GM18526 (cell line): ENCODE results near the gene KIF6.

Source experiments
- POLR2A ChIP-seq: IDR thresholded peaks from 3 replicates; pipeline ENCODE4 v1.6.1; 2011; ENCODE audit not compliant: insufficient read length; ENCODE audit errors: extremely low read depth

The KIF6 gene

DNA sequence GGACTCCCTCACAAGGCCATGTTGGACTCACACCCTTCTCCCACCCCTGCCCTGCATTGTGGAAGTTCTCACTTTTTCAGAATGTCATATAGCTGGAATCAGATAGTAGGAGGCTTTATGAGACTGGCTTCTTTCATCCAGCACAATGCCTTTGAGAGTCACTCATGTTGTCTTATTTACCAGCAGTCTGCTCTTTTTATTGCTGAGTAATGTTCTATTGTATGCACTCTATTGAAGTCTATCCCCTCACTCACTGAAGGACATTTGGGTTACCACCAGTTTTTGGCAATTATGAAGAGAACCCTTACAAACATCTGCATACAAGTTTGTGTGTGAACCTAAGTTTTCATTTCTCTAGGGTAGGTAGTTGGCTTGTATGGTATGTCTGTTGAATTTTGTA lies 321.9 kb downstream of the KIF6 start:
- no peak for TF ChIP-seq POLR2A

GRCh38 chr6:39402239-39402751 lies 322.9 kb downstream of the KIF6 start:
- TF ChIP-seq POLR2A, result no peak

- TF ChIP-seq POLR2A, result no peak
These were observed 323.8 kb downstream of the KIF6 start for GRCh38 chr6:39401376-39401775.

DNA sequence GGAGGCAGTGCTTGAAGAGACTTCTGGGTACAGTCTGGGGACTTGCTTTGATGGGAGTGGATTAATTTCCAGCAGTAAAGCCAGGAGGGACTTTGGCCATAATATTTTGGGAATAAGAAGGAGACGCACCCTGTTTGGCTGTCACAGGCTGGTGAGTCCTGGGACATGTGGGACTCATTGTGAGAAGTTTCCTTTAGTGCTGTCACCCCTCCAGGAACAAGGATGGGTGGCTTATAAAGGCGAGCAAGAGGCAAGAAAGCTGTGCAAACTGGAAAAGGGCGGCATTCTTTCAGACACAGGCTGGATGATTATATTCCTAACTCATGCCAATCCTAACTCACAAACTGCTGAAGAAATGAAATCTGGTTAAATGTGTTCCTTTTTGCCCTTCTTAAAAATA lies 325.2 kb downstream of the KIF6 start:
- no peak for TF ChIP-seq POLR2A

GRCh38 chr6:39396854-39397253 lies 328.4 kb downstream of the KIF6 start:
- TF ChIP-seq POLR2A, result no peak

DNA sequence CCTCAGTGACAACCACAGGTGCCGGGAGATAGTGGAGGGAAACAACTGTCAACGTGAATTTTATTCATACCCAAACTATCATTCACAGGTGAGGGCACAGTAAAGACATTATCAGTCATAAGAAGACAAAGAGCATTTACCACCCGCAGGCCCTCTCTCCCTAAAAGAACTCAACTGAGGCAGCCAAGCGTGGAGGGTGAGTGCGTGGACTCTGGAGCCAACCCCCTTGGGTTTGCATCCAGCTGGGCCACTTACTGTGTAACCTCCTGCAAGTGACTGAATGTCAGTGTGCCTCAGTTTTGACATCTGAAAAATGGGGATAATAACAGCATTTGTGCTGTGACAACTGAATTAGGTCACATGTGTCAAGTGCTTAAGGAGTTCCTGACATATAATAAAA lies 332.1 kb downstream of the KIF6 start:
- no peak for TF ChIP-seq POLR2A

GRCh38 chr6:39391182-39391581 lies 334.0 kb downstream of the KIF6 start:
- no peak for TF ChIP-seq POLR2A

DNA sequence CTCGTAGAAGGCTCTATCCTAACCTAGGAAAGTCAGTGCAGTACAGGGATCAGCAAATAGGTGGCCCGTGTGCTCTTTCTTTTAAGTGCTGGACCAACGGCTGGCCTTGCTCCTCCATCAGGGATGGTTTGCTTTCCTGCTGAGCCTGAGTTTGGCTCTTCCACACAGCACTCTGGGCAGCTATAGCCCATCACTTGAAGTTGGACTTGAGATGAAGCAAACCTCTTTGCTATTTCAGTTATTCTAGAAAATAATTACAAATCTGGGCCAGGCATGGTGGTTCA lies 335.8 kb downstream of the KIF6 start:
- no peak for TF ChIP-seq POLR2A

DNA sequence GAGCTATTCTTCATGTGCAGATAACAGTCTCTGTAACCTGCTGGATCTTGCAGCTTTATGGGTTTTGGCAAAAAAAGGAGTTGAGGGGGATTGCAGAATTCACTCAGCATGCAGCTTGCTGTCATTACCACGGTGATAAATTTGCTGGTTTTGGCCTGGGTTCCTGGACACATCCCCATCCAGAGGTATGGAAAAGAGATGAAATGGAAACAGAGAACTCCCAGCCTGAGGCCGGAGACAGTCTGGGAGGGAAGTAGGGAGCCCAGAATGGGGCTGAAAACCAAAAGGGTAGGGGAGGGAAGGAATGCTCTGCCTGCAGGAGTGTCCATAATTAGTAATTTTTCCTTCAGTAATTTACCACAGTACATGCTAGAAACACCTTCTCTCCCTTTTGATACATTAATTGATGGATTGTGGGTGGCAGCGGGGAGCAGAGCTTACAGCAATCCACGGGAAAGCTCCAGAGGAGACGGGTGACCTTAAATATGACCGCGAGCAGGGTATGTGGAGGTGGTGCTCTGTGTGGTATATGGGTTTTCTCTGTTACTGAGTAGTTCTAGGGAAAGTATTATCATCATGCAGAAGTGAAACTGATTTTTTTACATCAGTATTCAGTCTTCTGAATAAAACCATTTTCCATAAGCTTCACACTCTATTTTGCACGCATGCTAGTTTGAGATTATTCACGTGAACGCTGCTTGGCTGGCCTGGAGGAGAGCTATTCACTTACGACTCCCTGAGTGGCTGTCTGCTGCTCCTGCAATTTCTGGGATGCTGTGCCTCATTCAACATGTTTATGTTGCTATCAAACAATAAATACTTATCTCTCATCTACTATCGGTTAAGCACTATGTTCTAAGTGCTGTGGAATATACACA lies 336.4 kb downstream of the KIF6 start:
- TF ChIP-seq POLR2A, result no peak

DNA sequence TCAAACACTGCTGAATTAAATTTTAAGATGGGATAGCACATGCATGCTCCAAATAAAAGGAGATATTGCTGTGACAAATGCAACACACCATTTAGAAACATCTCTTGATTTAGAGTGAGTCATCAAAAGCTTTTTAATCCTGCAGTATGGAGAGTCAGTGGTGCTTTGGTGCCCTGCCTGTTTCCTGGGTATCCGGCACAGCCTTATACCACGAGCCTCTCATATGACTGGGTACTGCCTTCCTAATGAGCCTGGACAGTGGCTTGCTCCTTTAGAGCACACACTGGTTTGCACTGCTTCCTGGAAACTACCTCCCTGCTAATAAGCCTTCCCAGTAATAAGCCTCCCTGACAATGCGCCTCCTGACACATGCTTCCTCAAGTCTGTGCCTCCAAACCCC lies 337.4 kb downstream of the KIF6 start:
- TF ChIP-seq POLR2A, result no peak

- TF ChIP-seq POLR2A, result no peak
These were observed 338.7 kb downstream of the KIF6 start for GRCh38 chr6:39386487-39386886.

GRCh38 chr6:39381550-39382140 lies 343.6 kb downstream of the KIF6 start:
- no peak for TF ChIP-seq POLR2A

DNA sequence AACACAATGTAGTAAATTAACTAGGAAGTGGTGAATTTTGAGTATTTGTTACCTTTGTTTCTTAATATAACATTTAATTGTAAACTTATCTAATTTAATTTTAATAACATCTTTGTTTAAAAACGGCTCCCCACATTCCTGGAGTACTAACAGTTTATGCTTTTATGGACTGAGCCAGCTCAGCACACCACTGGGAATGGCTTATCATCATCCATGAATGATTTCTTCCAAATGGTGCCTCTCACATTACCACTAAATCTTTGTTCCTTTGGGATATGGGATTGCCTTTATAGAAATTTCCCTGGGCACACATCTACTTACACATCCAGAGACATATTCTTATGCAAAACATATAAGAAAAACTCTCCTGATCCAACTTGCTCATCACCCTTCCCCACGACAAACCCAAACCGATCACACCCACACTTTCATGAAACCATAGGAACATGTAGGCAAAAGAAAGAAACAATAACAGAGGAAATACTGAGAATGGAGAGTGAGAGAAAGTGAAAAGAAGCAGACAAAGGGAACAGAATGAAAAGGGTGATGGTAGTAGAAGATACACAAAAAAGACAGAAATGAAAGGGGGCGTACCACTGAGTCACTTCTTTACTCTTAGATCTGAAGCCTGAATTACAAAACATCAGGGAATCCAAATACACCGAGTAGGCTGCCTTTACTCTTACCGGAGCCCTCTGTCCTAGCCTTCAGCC lies 344.2 kb downstream of the KIF6 start:
- TF ChIP-seq POLR2A, result no peak

- no peak for TF ChIP-seq POLR2A
These were observed 346.2 kb downstream of the KIF6 start for GRCh38 chr6:39378960-39379425.

- TF ChIP-seq POLR2A, result no peak
These were observed 346.8 kb downstream of the KIF6 start for GRCh38 chr6:39378175-39378959.

DNA sequence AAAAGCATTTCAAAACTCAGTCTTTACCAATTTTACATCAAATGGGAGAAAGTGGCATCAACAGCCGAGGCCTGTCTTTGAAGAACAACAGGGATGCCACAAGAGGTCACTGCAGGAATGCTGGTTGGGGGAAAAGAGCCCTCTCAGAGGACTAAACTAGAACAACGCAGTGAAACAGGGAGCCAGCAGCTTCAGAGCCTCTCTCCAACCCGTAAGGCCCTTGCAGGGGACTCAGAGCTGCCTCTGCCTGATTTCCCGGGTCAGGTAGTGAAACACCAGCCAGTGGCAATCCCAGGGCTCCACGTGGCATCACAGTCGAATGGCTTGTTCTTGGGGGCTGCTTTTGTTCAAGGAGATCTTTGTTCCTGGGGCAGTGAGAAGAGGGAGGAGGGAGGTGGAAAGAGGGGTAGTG lies 347.7 kb downstream of the KIF6 start:
- no peak for TF ChIP-seq POLR2A

DNA sequence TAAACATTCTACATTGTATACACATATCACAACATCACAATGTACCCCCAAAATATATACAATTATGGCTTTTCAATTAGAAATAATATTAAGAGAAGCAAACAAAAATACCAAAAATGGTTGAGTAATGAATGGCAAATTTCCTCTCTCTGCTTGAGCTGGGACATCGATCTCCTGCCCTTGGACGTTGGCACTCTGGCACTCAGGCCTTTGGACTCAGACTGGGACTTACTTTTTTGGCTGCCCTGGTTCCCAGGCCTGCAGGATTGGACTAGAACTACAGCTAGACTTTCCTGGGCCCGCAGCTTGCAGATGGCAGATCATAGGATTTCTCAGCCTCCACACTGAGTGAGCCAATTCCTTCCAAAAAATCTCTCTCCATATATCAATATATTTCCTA lies 349.8 kb downstream of the KIF6 start:
- no peak for TF ChIP-seq POLR2A
